HEK293 (cell line): ENCODE measurements around the gene SCRT2.
A peak's percentile ranks its signal among the peaks of the same experiment; 100 is the strongest.

Experiments used
- CTCF ChIA-PET: fragments of 350-600 bp; formaldehyde crosslinking; extraction: SDS; loops from one replicate; lab custom pipeline; 2021; ENCODE audit warnings: antibody characterized with exemption; lab: Yijun Ruan, JAX
- POLR2A ChIA-PET: fragments of 300-600 bp; formaldehyde crosslinking; extraction: SDS; loops from one replicate; lab custom pipeline; 2020; ENCODE audit warnings: antibody characterized with exemption, inconsistent platforms; lab: Yijun Ruan, JAX
- H3K27ac ChIP-seq: fragments of 200-500 bp; sonication (Bioruptor generic); 2 replicates; pipeline ENCODE4 v1.5.1; 2014; ENCODE audit warnings: low read depth, low read length, control low read depth, inconsistent platforms; ENCODE audit errors: extremely low read depth
- H3K36me3 ChIP-seq, 2 experiments: fragments of 200-500 bp in 1 of 2; sonication (Bioruptor generic) in 1 of 2; 1 replicate in 1 of 2; 2 replicates in 1 of 2; pipeline ENCODE4 v1.5.1; 2014 to 2017; ENCODE audit warnings: inconsistent platforms in 2 of 2, low read length in 2 of 2; ENCODE audit not compliant: control insufficient read depth in 2 of 2, insufficient read depth in 1 of 2
- H3K4me1 ChIP-seq: fragments of 200-500 bp; sonication (Bioruptor generic); 2 replicates; pipeline ENCODE4 v1.5.1; 2014; ENCODE audit warnings: mild to moderate bottlenecking, low read length, inconsistent platforms; ENCODE audit not compliant: control insufficient read depth, insufficient read depth
- H3K4me3 ChIP-seq: 2 replicates; pipeline ENCODE4 v1.5.1; 2011; ENCODE audit warnings: low read depth, mild to moderate bottlenecking, control low read depth, low read length, moderate library complexity
- H3K9me3 ChIP-seq: fragments of 200-500 bp; sonication (Bioruptor generic); 2 replicates; pipeline ENCODE4 v1.5.1; 2014; ENCODE audit warnings: low read depth, low read length, inconsistent platforms; ENCODE audit not compliant: control insufficient read depth, insufficient read depth
- EGR2 ChIP-seq: fragments of 450-650 bp; formaldehyde crosslinking; IDR thresholded peaks from 2 replicates; pipeline ENCODE4 v1.5.1; 2016; ENCODE audit warnings: low read depth, missing biosample characterization, missing genetic modification characterization
- GLIS1 ChIP-seq: fragments of 450-650 bp; formaldehyde crosslinking; IDR thresholded peaks from 2 replicates; pipeline ENCODE4 v1.5.1; 2016; ENCODE audit warnings: missing biosample characterization, missing genetic modification characterization
- KLF1 ChIP-seq: fragments of 450-650 bp; formaldehyde crosslinking; IDR thresholded peaks from 2 replicates; pipeline ENCODE4 v1.5.1; 2016; ENCODE audit warnings: missing biosample characterization, missing genetic modification characterization
- KLF16 ChIP-seq: fragments of 450-650 bp; formaldehyde crosslinking; IDR thresholded peaks from 2 replicates; pipeline ENCODE4 v1.5.1; 2017; ENCODE audit warnings: missing biosample characterization, missing genetic modification characterization
- PRDM10 ChIP-seq: fragments of 450-650 bp; formaldehyde crosslinking; IDR thresholded peaks from 2 replicates; pipeline ENCODE4 v1.5.1; 2016; ENCODE audit warnings: missing biosample characterization, missing genetic modification characterization
- RBAK ChIP-seq: fragments of 450-650 bp; formaldehyde crosslinking; IDR thresholded peaks from 2 replicates; pipeline ENCODE4 v1.5.1; 2016; ENCODE audit warnings: missing biosample characterization, missing genetic modification characterization
- ZBTB8A ChIP-seq: fragments of 450-650 bp; formaldehyde crosslinking; IDR thresholded peaks from 2 replicates; pipeline ENCODE4 v1.5.1; 2016; ENCODE audit warnings: missing biosample characterization, missing genetic modification characterization
- ZNF114 ChIP-seq: fragments of 450-650 bp; formaldehyde crosslinking; IDR thresholded peaks from 2 replicates; pipeline ENCODE4 v1.5.0; 2017; ENCODE audit warnings: missing biosample characterization, missing genetic modification characterization
- ZNF266 ChIP-seq: fragments of 450-650 bp; formaldehyde crosslinking; IDR thresholded peaks from 2 replicates; pipeline ENCODE4 v1.5.1; 2016; ENCODE audit warnings: missing biosample characterization, missing genetic modification characterization, low read depth
- ZNF548 ChIP-seq: fragments of 450-650 bp; formaldehyde crosslinking; IDR thresholded peaks from 2 replicates; pipeline ENCODE4 v1.5.1; 2016; ENCODE audit warnings: missing biosample characterization, missing genetic modification characterization
- ZNF555 ChIP-seq: fragments of 450-650 bp; formaldehyde crosslinking; conservative IDR thresholded peaks from 2 replicates; pipeline ENCODE4 v1.5.1; 2017; ENCODE audit warnings: missing biosample characterization, mild to moderate bottlenecking, missing genetic modification characterization, inconsistent platforms
- ZNF777 ChIP-seq: fragments of 450-650 bp; formaldehyde crosslinking; IDR thresholded peaks from 2 replicates; pipeline ENCODE4 v1.5.1; 2017; ENCODE audit warnings: missing biosample characterization, missing genetic modification characterization, borderline replicate concordance
- ZSCAN23 ChIP-seq: fragments of 450-650 bp; formaldehyde crosslinking; IDR thresholded peaks from 2 replicates; pipeline ENCODE4 v1.5.1; 2016; ENCODE audit warnings: missing biosample characterization, missing genetic modification characterization
- TF ChIP-seq, protein P1 (sequence below): fragments of 450-650 bp; formaldehyde crosslinking; IDR thresholded peaks from 2 replicates; pipeline ENCODE4 v1.5.1; 2016; ENCODE audit warnings: missing biosample characterization, missing genetic modification characterization

Gene SCRT2

GRCh38 chr20:675033-675452, 559 bp downstream of the SCRT2 start:
- H3K4me3 ChIP-seq: no peak overlapping the region; the same call in 1 of the 2 replicates
- CTCF ChIA-PET: interaction anchor here (0.8 to 1.4 kb wide), 3 partner anchors 10 to 64 kb away, joined by 3 to 4 read pairs (median 3); no protein-coding TSS in a partner anchor
- H3K27ac ChIP-seq: no peak overlapping the region
- H3K9me3 ChIP-seq: no peaks in the 10 kb centered on the region
- POLR2A ChIA-PET: no interaction called here
- H3K36me3 ChIP-seq: no peaks in the 10 kb centered on the region
- peaks cover 6% of the 10 kb centered on the region for H3K4me1 ChIP-seq
- TF ChIP-seq EGR2 (peak; percentile 74; the same call in 1 of the 2 replicates), ZBTB8A (tag by site-specific recombination) (0 out of 2 replicates have a peak, but pooled peaks have one; percentile 15), RBAK (tag by site-specific recombination) (no peak)

DNA sequence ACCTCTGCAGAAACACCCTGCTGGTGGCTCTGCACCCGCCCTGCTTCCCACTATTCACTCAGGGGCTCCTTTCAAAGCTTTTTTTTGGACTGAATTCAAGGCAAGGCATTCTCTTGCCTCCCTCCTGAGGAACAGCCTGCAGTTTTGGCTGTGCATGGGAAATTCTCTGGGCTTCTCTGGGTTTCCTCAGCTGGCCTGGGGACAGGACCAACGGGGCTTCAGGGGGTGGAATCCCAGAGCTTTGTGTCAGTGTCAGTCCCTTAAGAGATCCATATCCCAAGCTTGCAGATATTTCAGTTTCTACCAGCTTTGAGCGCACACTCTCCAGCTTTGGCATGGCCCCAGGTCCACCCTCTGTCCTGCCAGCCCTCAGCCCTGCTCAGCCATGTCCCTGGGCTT, 2.0 kb downstream of the SCRT2 start:
- ChIA-PET CTCF (interaction anchor here (0.7 to 0.8 kb wide), 2 partner anchors 34 to 57 kb away, joined by 3 read pairs; no protein-coding TSS in a partner anchor), POLR2A (no interaction called here)
- Histone ChIP-seq H3K27ac (no peak overlapping the region), H3K9me3 (no peaks in the 10 kb centered on the region), H3K4me3 (no peak overlapping the region), H3K36me3 (no peaks in the 10 kb centered on the region), H3K4me1 (peaks cover 6% of the 10 kb centered on the region)
- TF ChIP-seq, protein P1, sequence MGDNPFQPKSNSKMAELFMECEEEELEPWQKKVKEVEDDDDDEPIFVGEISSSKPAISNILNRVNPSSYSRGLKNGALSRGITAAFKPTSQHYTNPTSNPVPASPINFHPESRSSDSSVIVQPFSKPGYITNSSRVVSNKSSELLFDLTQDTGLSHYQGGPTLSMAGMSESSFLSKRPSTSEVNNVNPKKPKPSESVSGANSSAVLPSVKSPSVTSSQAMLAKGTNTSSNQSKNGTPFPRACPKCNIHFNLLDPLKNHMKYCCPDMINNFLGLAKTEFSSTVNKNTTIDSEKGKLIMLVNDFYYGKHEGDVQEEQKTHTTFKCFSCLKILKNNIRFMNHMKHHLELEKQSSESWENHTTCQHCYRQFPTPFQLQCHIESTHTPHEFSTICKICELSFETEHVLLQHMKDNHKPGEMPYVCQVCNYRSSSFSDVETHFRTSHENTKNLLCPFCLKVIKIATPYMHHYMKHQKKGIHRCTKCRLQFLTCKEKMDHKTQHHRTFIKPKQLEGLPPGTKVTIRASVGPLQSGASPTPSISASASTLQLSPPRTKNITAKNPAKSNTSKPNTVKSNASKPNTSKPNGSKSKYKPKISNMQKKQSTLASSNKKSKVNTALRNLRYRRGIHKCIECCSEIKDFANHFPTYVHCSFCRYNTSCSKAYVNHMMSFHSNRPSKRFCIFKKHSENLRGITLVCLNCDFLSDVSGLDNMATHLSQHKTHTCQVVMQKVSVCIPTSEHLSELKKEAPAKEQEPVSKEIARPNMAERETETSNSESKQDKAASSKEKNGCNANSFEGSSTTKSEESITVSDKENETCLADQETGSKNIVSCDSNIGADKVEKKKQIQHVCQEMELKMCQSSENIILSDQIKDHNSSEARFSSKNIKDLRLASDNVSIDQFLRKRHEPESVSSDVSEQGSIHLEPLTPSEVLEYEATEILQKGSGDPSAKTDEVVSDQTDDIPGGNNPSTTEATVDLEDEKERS (tag by site-specific recombination): no peak
- TF ChIP-seq ZSCAN23 (tag by site-specific recombination) (no peak), KLF16 (tag by site-specific recombination) (no peak), PRDM10 (tag by site-specific recombination) (0 out of 2 replicates have a peak, but pooled peaks have one; percentile 22), ZNF548 (tag by site-specific recombination) (no peak), ZNF114 (tag by site-specific recombination) (no peak), ZNF266 (tag by site-specific recombination) (no peak), ZNF555 (tag by site-specific recombination) (no peak), KLF1 (tag by site-specific recombination) (no peak)

GRCh38 chr20:672963-673602, 2.5 kb downstream of the SCRT2 start:
- peaks cover 6% of the 10 kb centered on the region for H3K4me1 ChIP-seq
- TF ChIP-seq GLIS1 (peak; percentile 40; the same call in 1 of the 2 replicates), ZNF777 (tag by site-specific recombination) (no peak)
- H3K4me3 ChIP-seq: no peak overlapping the region
- ChIA-PET CTCF (interaction anchor here (0.7 to 0.8 kb wide), 3 partner anchors 29 to 43 kb away, joined by 3 read pairs; no protein-coding TSS in a partner anchor), POLR2A (interaction anchor here (0.7 kb wide), 1 partner anchor 69 kb away, joined by 3 read pairs; no protein-coding TSS in a partner anchor)
- H3K36me3 ChIP-seq: no peaks in the 10 kb centered on the region
- H3K27ac ChIP-seq: no peak overlapping the region
- no peaks in the 10 kb centered on the region for H3K9me3 ChIP-seq
